ENCODE results near the gene RUSC2.

- TF ChIP-seq CTCF (IDR thresholded peaks at IDR 0.05): no peak
- TF ChIP-seq POLR2A (IDR thresholded peaks at IDR 0.05): no peak
Measured at GRCh38 chr9:35510383-35510753, 20.5 kb downstream of the RUSC2 start.

All from esophagus squamous epithelium (tissue), 4 donors.